ENCODE results near the gene LRRC4C.
A peak's percentile ranks its signal among the peaks of the same experiment; 100 is the strongest.

LRRC4C gene

DNA sequence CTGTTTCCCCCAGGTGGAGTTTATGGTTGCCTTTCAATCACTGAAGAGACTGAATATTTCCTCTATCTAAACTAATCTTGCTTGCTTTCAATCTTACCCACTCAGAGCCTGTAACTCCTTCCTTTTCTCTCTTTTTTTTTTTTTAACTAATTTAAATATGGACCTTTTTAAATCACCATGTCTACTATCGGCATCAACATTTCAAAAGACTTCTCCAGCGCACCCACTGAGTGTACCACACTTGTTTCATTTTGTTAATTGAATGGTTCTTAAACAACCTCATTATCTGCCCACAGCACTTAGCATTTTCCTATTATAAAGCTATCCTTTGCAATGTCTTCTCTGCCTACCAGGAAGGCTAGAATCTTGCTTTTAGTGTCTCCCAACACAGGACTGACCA is 1212.5 kb downstream of the LRRC4C start:
- peak overlapping the region; percentile 81 for H3K27ac ChIP-seq (ENCODE audit: low read depth, low read length)
- no peak overlapping the region for H3K9ac ChIP-seq (ENCODE audit: low read depth, low read length)
- peaks cover 28% of the 10 kb centered on the region for H3K4me1 ChIP-seq (ENCODE audit: control insufficient read depth, insufficient read depth, low read length)
- H3K27me3 ChIP-seq (ENCODE audit: control insufficient read depth, insufficient read depth, low read length): peaks cover 13% of the 10 kb centered on the region
- 0 out of 2 replicates have a peak overlapping the region, but pooled peaks have one; percentile 2 for H3K4me3 ChIP-seq (ENCODE audit: low read depth, low read length)
- H3K9me3 ChIP-seq (ENCODE audit: control insufficient read depth, insufficient read depth, low read length): no peaks in the 10 kb centered on the region
- H3K36me3 ChIP-seq (ENCODE audit: control insufficient read depth, insufficient read depth, low read length): no peaks in the 10 kb centered on the region

- Histone ChIP-seq H3K4me1 (ENCODE audit: control insufficient read depth, insufficient read depth, low read length) (peaks cover 22% of the 10 kb centered on the region), H3K27me3 (ENCODE audit: control insufficient read depth, insufficient read depth, low read length) (no peaks in the 10 kb centered on the region), H3K9ac (ENCODE audit: low read depth, low read length) (no peak overlapping the region), H3K36me3 (ENCODE audit: control insufficient read depth, insufficient read depth, low read length) (no peaks in the 10 kb centered on the region), H3K4me3 (ENCODE audit: low read depth, low read length) (no peak overlapping the region), H3K9me3 (ENCODE audit: control insufficient read depth, insufficient read depth, low read length) (no peaks in the 10 kb centered on the region), H3K27ac (ENCODE audit: low read depth, low read length) (no peak overlapping the region)
Measured at GRCh38 chr11:40241524-40242051, 1217.9 kb downstream of the LRRC4C start.

- H3K9ac ChIP-seq (ENCODE audit: low read depth, low read length): no peak overlapping the region
- H3K4me1 ChIP-seq (ENCODE audit: control insufficient read depth, insufficient read depth, low read length): peaks cover 18% of the 10 kb centered on the region; the same call in 1 of the 2 replicates
- no peaks in the 10 kb centered on the region for H3K36me3 ChIP-seq (ENCODE audit: control insufficient read depth, insufficient read depth, low read length)
- no peak overlapping the region for H3K4me3 ChIP-seq (ENCODE audit: low read depth, low read length)
- H3K9me3 ChIP-seq (ENCODE audit: control insufficient read depth, insufficient read depth, low read length): no peaks in the 10 kb centered on the region
- no peak overlapping the region for H3K27ac ChIP-seq (ENCODE audit: low read depth, low read length)
- H3K27me3 ChIP-seq (ENCODE audit: control insufficient read depth, insufficient read depth, low read length): no peaks in the 10 kb centered on the region
Measured at GRCh38 chr11:40240284-40240683, 1219.2 kb downstream of the LRRC4C start.

DNA sequence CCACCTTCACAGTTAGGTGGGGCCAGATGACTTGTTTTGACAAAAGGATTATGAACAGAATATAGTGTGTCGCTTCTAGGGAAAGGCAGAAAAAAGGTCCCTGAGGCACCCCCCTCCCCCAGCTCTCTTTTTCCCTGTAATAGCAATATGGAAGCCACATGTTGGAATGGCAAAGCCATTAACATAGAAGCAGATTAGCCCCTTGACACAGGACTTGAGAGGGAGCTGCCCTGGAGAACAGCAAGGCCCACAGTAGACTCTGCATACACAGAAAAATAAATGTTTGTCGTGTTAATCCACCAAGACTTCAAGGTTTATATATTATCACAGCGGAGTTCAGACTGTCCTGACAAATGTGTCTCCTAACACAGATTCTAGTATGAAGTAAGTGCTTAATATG is 1222.9 kb downstream of the LRRC4C start:
- peaks cover 8% of the 10 kb centered on the region; the same call in 1 of the 2 replicates for H3K4me1 ChIP-seq (ENCODE audit: control insufficient read depth, insufficient read depth, low read length)
- no peaks in the 10 kb centered on the region for H3K27me3 ChIP-seq (ENCODE audit: control insufficient read depth, insufficient read depth, low read length)
- H3K27ac ChIP-seq (ENCODE audit: low read depth, low read length): no peak overlapping the region
- no peak overlapping the region for H3K9ac ChIP-seq (ENCODE audit: low read depth, low read length)
- no peaks in the 10 kb centered on the region for H3K9me3 ChIP-seq (ENCODE audit: control insufficient read depth, insufficient read depth, low read length)
- no peaks in the 10 kb centered on the region for H3K36me3 ChIP-seq (ENCODE audit: control insufficient read depth, insufficient read depth, low read length)
- H3K4me3 ChIP-seq (ENCODE audit: low read depth, low read length): no peak overlapping the region

GRCh38 chr11:40235841-40236240 is 1223.6 kb downstream of the LRRC4C start:
- Histone ChIP-seq H3K27me3 (ENCODE audit: control insufficient read depth, insufficient read depth, low read length) (no peaks in the 10 kb centered on the region), H3K4me3 (ENCODE audit: low read depth, low read length) (no peak overlapping the region), H3K9me3 (ENCODE audit: control insufficient read depth, insufficient read depth, low read length) (no peaks in the 10 kb centered on the region), H3K9ac (ENCODE audit: low read depth, low read length) (no peak overlapping the region), H3K4me1 (ENCODE audit: control insufficient read depth, insufficient read depth, low read length) (peaks cover 8% of the 10 kb centered on the region; the same call in 1 of the 2 replicates), H3K27ac (ENCODE audit: low read depth, low read length) (no peak overlapping the region), H3K36me3 (ENCODE audit: control insufficient read depth, insufficient read depth, low read length) (no peaks in the 10 kb centered on the region)

DNA sequence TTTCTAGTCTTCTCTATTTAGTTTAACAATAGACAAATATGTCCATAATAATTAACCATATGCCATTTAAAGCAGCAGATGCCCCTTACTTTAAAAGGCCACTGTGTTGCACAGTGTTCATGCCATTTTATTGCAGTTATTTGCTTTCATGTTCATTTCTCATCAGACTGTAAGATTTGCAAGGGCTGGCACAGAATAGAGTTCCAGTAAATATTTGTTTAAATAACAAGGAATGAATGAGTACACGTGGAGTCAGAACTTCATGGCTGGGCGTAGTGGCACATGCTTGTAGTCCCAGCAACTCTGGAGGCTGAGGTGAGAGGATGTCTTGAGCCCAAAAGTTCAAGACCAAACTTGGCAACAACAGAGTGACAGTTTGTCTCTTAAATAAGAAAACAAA is 1228.6 kb downstream of the LRRC4C start:
- H3K27me3 ChIP-seq (ENCODE audit: control insufficient read depth, insufficient read depth, low read length): peaks cover 6% of the 10 kb centered on the region; the same call in 1 of the 2 replicates
- H3K36me3 ChIP-seq (ENCODE audit: control insufficient read depth, insufficient read depth, low read length): no peaks in the 10 kb centered on the region
- no peak overlapping the region for H3K9ac ChIP-seq (ENCODE audit: low read depth, low read length)
- H3K4me3 ChIP-seq (ENCODE audit: low read depth, low read length): no peak overlapping the region
- H3K9me3 ChIP-seq (ENCODE audit: control insufficient read depth, insufficient read depth, low read length): no peaks in the 10 kb centered on the region
- H3K27ac ChIP-seq (ENCODE audit: low read depth, low read length): no peak overlapping the region
- peaks cover 27% of the 10 kb centered on the region for H3K4me1 ChIP-seq (ENCODE audit: control insufficient read depth, insufficient read depth, low read length)

DNA sequence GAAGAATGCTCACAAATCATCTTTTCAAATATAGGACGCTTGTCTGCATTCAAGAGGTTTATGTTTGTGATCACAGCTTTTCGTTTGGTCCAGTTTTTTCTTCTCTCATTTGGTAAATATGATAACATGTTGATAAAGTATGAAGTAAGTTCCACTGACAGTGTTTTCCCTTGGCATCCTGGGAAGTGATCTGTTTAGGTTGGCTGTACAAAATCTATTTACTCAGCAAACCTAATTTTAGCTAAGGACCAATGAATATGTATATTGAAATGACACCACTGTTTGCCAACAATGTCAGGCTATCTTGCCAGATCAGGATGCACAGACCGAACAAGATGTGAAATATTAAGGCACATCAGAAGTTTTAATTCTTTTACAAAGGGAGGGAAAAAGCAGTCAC is 1230.8 kb downstream of the LRRC4C start:
- H3K4me1 ChIP-seq (ENCODE audit: control insufficient read depth, insufficient read depth, low read length): peaks cover 27% of the 10 kb centered on the region
- no peak overlapping the region for H3K9ac ChIP-seq (ENCODE audit: low read depth, low read length)
- no peaks in the 10 kb centered on the region for H3K36me3 ChIP-seq (ENCODE audit: control insufficient read depth, insufficient read depth, low read length)
- peaks cover 6% of the 10 kb centered on the region; the same call in 1 of the 2 replicates for H3K27me3 ChIP-seq (ENCODE audit: control insufficient read depth, insufficient read depth, low read length)
- no peaks in the 10 kb centered on the region for H3K9me3 ChIP-seq (ENCODE audit: control insufficient read depth, insufficient read depth, low read length)
- H3K27ac ChIP-seq (ENCODE audit: low read depth, low read length): no peak overlapping the region
- H3K4me3 ChIP-seq (ENCODE audit: low read depth, low read length): no peak overlapping the region

DNA sequence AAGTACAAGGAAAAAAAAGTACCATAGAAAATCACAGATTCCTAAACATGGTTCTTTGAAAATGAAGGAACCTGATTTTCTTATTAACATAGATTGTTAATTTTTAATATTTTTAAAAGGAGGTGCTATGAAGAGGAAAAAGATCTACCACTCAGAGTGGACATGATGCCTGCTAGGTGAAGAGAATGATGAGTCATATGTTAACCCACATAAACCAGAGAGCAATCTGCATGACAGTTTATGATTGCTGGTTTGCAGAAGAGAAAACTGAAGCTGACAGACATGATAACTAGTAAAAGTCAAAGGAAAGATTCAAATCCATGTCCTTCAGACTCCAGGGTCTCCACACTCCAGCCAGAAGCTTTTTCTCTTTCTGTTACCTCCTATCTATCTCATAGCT is 1231.7 kb downstream of the LRRC4C start:
- no peak overlapping the region for H3K27ac ChIP-seq (ENCODE audit: low read depth, low read length)
- no peak overlapping the region for H3K4me3 ChIP-seq (ENCODE audit: low read depth, low read length)

DNA sequence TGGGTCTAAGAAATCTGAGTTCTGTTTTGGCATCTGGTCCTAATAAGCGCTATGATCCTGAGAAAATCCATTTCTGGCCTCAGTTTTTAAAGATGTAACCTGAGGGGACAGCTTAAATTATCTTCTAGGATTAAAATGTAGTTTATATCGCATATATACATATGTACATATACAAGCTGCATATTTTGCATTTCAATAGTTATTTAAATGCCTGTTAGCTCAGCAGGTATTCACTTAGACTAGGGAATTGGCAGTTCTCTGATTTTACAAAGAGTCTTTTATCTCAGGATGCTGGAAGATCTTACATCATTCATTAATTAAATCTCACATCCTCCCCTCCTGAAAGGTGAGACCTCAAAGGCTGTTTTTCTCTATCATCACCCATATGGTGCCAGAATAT is 1232.8 kb downstream of the LRRC4C start:
- Histone ChIP-seq H3K27ac (ENCODE audit: low read depth, low read length) (peak overlapping the region; percentile 33), H3K36me3 (ENCODE audit: control insufficient read depth, insufficient read depth, low read length) (no peaks in the 10 kb centered on the region), H3K4me1 (ENCODE audit: control insufficient read depth, insufficient read depth, low read length) (peaks cover 27% of the 10 kb centered on the region), H3K9ac (ENCODE audit: low read depth, low read length) (no peak overlapping the region), H3K27me3 (ENCODE audit: control insufficient read depth, insufficient read depth, low read length) (peaks cover 6% of the 10 kb centered on the region; the same call in 1 of the 2 replicates), H3K4me3 (ENCODE audit: low read depth, low read length) (no peak overlapping the region), H3K9me3 (ENCODE audit: control insufficient read depth, insufficient read depth, low read length) (no peaks in the 10 kb centered on the region)

More for the DNA sequence above, 1231.7 kb downstream of the LRRC4C start:
- H3K9ac ChIP-seq (ENCODE audit: low read depth, low read length): no peak overlapping the region
- H3K4me1 ChIP-seq (ENCODE audit: control insufficient read depth, insufficient read depth, low read length): peaks cover 27% of the 10 kb centered on the region
- H3K9me3 ChIP-seq (ENCODE audit: control insufficient read depth, insufficient read depth, low read length): no peaks in the 10 kb centered on the region
- no peaks in the 10 kb centered on the region for H3K36me3 ChIP-seq (ENCODE audit: control insufficient read depth, insufficient read depth, low read length)
- H3K27me3 ChIP-seq (ENCODE audit: control insufficient read depth, insufficient read depth, low read length): peaks cover 6% of the 10 kb centered on the region; the same call in 1 of the 2 replicates

DNA sequence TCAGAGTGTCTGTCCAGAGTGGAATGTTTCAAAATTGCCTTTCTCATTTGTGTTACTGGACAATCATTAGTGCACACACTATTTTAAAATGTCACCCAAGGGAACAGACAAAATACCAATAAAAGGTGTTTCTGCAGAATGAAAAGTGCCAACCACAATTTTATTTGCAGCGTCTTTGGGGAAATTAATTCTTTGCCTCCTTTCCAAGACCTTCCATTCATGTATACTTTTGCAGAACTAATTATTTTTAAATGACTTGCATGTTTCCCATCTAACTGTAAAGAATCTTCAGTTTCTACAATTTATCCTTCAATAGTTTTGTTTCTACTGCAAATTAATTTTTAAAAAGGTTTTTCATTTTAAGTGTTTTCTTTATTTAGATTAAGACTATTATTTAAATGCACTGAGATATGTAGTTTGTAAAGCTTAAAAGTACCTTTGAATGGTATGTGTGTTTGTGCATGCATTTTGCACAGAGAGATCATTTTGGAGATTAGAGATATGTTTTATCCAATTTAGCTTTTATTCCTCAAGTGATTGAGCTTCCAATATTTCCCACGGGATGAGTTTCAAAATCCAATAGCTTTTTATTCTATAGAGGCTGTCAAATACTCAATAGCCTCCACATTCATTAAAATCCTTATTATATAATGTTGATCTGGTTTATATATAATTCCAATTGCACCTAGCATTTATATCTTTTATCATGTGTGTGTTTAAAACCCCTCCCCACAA is 1235.7 kb downstream of the LRRC4C start:
- no peak overlapping the region for H3K9ac ChIP-seq (ENCODE audit: low read depth, low read length)
- no peaks in the 10 kb centered on the region for H3K36me3 ChIP-seq (ENCODE audit: control insufficient read depth, insufficient read depth, low read length)
- H3K4me3 ChIP-seq (ENCODE audit: low read depth, low read length): no peak overlapping the region

DNA sequence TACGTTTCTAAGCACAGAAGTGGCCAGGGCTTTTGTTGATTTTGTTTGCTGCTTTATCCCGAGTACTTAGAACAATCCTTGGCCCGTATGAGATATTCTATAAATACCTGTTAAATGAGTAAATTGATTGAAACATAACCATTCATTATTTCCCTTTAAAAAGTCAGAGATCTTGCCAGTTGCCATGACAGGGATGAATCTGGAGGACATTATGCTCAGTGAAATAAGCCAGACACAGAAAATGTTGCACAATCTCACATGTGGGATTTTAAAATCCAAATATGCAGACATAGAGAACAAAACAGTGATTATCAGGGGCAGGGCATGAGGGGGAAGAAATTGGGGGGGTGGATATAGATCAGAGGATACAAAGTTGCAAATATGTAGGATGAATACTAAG is 1240.1 kb downstream of the LRRC4C start:
- no peak overlapping the region for H3K27ac ChIP-seq (ENCODE audit: low read depth, low read length)
- H3K9me3 ChIP-seq (ENCODE audit: control insufficient read depth, insufficient read depth, low read length): no peaks in the 10 kb centered on the region
- H3K27me3 ChIP-seq (ENCODE audit: control insufficient read depth, insufficient read depth, low read length): no peaks in the 10 kb centered on the region
- H3K9ac ChIP-seq (ENCODE audit: low read depth, low read length): no peak overlapping the region
- H3K36me3 ChIP-seq (ENCODE audit: control insufficient read depth, insufficient read depth, low read length): no peaks in the 10 kb centered on the region
- H3K4me1 ChIP-seq (ENCODE audit: control insufficient read depth, insufficient read depth, low read length): peaks cover 7% of the 10 kb centered on the region; the same call in 1 of the 2 replicates
- no peak overlapping the region for H3K4me3 ChIP-seq (ENCODE audit: low read depth, low read length)

More for the DNA sequence above, 1235.7 kb downstream of the LRRC4C start:
- H3K9me3 ChIP-seq (ENCODE audit: control insufficient read depth, insufficient read depth, low read length): no peaks in the 10 kb centered on the region
- H3K4me1 ChIP-seq (ENCODE audit: control insufficient read depth, insufficient read depth, low read length): peaks cover 31% of the 10 kb centered on the region
- H3K27ac ChIP-seq (ENCODE audit: low read depth, low read length): no peak overlapping the region
- H3K27me3 ChIP-seq (ENCODE audit: control insufficient read depth, insufficient read depth, low read length): peaks cover 6% of the 10 kb centered on the region; the same call in 1 of the 2 replicates
